HG02623 (cell line): ENCODE results near the gene PPP1R3A.
"Not testable (repeated sequence)": the region's sequence is repeated elsewhere in the genome, so short reads cannot be mapped to it uniquely, and the experiment has no call there.

Experiments
- ATAC-seq: cut with Tn5 transposase; IDR thresholded peaks from one replicate; pipeline ENCODE4 v1.9.1; 2021; ENCODE audit warnings: moderate library complexity; ENCODE audit not compliant: unreplicated experiment

The PPP1R3A gene

GRCh38 chr7:113918946-113919345 lies at the start of gene PPP1R3A:
TSS of gene PPP1R3A (minus strand) at chr7:113919009. CDS start at chr7:113918996, 13 bp downstream.
- ATAC-seq, result no peak

GRCh38 chr7:113963356-113963755 lies 44.5 kb upstream of the PPP1R3A start:
- no peak for ATAC-seq

GRCh38 chr7:113959910-113960309 lies 41.1 kb upstream of the PPP1R3A start:
- no peak for ATAC-seq

DNA sequence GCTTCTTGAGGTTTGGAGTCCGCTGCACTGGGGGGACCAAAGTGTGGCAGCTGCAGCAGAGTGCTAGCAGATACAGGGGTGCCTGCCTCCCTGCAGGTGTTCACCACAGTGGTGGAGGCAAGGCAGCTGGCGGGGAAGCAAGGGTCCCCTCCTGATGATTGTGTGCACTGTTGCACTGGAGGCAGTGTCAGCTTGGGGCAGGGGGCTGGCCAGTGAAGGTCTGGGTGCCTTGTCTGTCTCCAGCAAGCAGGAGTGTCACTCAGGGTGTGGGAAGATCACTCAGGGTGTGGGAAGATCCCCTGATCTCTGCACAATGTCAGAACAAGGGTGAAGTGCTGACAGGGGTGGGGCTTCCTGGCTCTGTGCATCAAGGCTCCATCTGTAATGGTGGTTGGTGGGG lies 36.3 kb upstream of the PPP1R3A start:
- no peak for ATAC-seq

GRCh38 chr7:113953553-113953952 lies 34.7 kb upstream of the PPP1R3A start:
- ATAC-seq, result no peak

DNA sequence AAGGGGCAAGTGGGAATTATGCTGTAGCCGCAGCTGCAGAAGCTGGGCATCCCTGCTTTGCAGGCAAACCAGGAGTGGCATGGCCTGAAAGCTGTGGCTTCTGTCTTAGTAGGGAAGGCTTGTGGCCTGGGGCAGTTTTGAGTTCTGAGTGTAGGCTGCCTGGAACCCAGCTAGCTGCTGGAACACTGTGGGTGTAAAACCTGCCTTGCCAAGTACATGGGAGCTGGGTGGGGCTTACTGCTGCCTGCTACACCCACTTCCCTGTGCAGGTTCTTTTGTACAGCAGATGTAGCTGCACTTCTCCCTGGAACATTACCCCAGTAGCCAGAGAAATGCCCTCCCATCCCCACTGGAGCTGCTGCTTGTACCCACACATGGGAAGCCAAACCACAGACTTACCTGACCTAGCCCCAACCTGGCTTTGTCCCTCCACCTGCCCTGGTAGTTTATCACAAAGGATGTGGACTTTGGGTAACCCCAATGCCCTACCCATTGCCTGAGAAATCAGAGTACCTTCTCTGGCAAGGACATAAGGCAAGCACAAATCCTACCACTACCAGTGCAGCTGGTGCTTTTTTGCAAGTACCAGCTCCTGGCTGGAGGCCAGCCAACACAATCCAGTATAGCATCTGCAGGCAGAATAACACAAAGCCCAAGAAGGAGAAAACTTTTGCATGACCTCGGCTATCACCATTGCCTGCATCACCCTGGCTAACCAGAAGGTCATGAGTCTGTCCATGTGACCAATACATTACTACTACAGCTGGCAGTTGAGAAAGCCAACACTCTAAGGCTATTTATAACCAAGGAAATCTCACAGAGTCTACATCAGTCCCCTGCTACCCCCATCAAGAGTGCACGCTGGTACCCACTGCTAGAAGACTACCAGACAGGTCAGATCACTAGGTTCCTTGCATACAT lies 26.5 kb upstream of the PPP1R3A start:
- ATAC-seq, result no peak

DNA sequence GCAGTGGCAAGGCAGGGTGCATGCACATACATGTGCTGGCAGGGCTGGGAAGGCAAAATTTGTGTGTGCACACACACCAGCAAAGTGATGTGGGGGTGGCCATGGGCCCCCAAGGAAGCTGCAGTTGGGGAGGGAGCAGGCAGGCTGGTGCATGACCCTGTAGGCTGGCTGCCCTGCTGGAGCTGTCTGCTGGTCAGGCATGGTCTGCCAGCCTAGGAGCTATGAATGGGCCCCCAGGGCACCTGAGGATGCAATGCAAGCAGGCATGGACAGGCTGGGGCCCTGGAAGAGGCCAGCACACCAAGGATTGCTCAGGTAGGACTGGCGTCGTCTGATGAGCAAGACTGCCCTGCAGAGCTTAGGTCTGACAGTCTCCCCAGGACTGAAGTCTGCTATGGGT lies 18.2 kb upstream of the PPP1R3A start:
- ATAC-seq, result no peak

DNA sequence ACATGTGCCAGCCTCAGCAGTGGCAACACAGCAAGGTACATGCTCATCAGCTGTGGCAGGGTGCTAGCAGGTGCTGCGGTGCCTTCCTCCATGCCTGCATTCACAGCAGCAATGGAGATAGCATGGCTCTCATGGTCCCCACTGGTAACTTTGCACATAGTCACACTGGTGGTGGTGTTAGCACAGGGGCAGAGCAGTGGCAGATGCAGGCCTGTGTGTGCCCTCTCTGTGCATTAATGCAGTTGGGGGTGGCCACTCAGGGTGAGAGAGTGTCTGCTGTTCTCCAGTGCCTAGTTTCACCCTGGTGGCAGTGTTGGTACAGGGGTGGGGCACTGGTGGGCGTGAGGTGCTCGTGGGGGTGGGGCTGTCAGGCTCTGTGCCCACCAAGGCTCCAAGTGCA lies 17.7 kb upstream of the PPP1R3A start:
- ATAC-seq, result no peak

- not testable (repeated sequence) for ATAC-seq
These were observed 10.6 kb upstream of the PPP1R3A start for GRCh38 chr7:113929389-113929788.

DNA sequence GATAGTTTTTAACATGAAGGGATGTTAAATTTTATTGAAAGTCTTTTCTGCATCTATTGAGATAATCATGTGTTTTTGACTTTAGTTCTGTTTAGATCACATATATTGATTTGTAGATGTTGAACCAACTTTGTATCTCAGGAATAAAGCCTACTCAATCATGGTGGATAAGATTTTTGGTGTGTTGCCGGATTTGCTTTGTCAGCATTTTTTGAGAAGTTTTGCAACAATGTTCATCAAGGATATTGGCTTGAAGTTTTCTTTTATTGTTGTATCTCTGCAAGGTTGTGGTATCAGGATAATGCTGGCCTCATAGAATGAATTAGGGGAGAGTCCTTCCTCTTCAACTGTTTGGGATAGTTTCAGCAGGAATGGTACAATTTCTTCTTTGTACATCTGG lies 9.3 kb upstream of the PPP1R3A start:
- no peak for ATAC-seq

DNA sequence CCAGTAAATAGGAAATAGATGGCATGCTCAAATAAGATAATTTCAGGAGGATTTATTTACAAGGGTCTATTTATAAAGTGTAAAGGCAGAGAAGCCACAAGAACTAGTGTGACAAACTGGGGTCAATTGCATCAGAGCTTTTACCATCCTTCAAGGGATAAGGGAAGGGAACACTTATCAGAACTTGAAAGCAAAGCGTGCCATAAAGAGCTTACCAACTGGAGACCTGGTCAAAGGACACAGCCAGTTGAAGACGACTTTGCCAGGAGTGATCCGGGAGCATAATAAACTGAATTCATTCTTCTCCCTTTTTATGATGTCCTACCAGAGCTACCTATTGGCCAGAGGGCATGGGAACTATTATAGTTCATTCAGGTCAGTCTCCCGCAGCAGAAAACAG lies 3.2 kb upstream of the PPP1R3A start:
- no peak for ATAC-seq

DNA sequence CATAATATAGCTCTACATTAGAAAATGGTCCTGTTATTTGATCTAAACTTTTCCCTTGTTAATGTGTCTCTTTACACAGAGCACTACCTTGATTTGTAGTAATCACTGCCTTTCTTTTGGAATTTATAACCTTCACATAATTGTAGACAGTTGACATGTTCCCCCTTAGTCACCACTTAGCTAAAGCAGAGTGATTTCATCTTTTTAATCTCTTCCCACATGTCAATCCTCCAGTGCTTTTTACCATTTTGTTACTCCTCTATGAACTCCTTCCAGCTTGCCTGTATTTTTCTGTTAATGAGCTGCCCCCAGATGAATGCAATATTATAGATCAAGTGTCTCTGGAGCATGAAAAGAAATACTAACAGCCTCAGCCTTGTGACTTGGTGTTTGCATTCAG lies 2.6 kb upstream of the PPP1R3A start:
- no peak for ATAC-seq

DNA sequence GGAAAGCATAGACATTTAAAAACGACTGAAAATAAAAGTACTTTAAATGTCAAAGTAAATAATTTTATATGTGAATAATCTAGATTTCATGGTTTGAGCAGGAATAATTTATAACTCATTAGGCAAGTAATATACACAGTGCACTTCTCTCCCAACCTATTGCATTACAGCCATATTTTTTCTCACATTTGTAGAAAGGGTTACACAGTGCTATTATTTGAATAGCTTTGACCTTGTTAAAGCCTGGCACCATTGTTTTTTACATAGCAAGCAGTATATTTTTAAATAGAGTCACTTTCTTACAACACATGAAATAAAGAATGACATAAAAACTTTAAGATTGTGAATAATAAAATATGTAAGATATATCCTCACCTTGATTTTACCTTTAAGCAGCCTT lies 969 bp downstream of the PPP1R3A start:
- no peak for ATAC-seq

DNA sequence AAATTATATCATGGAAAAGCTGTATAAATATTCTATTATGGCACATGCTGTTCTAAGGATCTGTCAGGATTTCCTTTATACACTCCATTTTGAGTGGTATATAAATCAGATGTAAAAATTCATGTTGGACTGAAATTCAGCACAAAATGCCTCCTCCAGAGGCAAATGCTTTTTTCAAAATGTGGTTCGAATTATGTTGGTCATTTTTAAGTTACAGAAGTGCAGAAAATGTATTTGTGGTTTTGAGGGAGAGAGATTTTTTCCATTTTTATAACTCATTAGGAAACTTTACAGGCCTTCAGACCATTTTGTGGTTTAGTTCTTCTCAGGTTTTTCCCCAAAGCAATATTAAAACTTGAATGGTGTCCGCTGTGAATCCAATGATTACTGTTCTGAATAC lies 2.9 kb downstream of the PPP1R3A start:
- ATAC-seq, result no peak

DNA sequence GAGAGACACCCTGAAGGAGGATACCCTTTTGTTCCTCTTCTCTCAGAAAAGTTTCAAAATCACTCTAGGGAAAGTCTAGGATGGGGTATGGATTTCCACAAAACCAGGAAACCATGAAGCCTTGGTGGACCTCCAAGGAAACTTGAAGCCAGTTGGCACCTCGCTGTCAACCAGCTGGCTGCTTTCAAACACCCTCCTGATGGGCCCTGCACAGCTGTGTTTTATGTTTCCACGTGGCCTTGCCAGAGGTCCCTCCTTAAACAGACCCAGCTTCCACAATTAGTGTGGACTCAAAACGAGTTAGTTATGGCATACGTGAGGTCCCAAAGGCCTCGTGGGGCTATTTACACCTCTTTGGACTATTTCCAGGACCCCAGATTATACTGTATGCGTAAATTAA lies 5.9 kb downstream of the PPP1R3A start:
- no peak for ATAC-seq

GRCh38 chr7:113907617-113908016 lies 11.2 kb downstream of the PPP1R3A start:
- no peak for ATAC-seq

DNA sequence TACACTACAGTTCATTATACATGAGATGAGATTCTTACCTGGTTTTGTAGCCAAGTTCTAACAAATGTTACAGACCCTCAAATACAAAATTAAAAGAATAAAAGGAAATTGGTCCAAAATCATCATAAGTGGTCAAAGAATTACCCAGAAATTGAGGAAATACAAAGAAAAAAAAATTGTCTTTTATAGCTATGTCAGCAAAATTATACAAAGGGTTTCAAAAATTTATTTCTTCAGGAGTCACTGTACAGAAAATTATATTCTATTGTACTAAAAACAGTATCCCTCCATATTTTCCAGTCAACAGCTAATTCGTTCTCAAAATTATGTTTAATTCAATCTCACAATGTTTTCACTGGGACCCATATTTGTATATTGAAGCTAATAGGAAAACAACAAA lies 14.3 kb downstream of the PPP1R3A start:
- no peak for ATAC-seq

GRCh38 chr7:113892818-113893217 lies 26.0 kb downstream of the PPP1R3A start:
- no peak for ATAC-seq

DNA sequence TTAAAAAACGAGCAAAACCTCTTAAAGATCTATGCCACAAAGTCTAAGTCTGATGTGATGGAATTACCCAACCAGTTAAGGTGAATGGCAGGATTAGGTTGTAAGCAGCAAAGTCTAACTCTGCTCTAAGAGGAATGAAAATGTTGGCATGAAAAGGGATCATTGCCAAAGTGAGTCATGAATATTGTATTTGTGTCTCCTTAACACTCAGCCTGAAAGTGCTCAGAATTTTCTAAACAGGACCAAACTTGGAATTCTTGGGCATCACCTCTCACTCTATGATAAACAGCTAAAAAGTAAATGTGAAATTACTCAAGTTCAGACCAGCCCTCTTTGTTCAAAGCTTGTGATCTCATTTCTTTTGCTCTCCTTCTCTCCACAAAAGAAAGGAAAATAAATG lies 27.0 kb downstream of the PPP1R3A start:
- no peak for ATAC-seq

DNA sequence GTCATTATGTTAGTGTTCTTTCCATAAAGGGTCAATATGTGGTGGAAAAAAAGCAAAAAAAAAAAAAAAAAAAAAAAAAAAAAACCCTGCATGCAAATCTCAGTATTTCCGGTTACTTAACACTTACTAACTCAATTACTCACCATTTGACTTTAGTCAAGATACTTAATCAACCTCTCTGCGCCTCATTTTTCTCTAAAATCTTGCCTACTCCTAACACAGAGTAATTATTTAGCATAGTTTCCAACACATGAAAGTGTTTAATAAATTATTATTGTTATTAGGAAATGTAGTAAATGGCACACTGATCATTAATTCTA lies 27.8 kb downstream of the PPP1R3A start:
- ATAC-seq, result no peak

- no peak for ATAC-seq
These were observed 28.3 kb downstream of the PPP1R3A start for GRCh38 chr7:113890331-113891030.

DNA sequence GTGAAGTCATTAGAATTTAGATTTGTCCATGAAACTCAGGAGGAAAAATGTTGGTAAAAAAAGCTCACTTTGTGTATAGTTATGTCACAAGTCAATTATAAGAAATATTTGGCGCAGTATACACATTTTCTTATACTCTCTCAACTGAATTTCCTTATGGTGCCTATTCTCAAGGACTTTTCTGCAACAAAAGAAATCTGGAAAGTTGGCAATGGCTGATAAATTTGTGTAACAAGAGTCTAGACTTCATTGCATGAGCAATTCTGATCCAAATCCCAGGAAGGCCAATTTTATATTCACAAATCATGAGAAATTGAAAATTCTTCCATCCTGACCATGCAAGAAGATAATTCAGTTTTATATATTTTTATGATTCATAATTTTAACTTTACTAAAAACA lies 35.7 kb downstream of the PPP1R3A start:
- ATAC-seq, result no peak
